ENCODE data around the gene FILIP1L.

FILIP1L gene

GRCh38 chr3:100042166-100042981, 71.9 kb downstream of the FILIP1L start:
- H3K27ac ChIP-seq (ENCODE audit: low read length): no peak overlapping the region
- no peaks in the 10 kb centered on the region for H3K36me3 ChIP-seq (ENCODE audit: insufficient read depth, low read length)
- no peak for DNase-seq
- no peak for ATAC-seq (ENCODE audit: insufficient read depth, low read depth)
- no peak overlapping the region for H3K4me3 ChIP-seq (ENCODE audit: low read depth in 1 of 2, low read length in 2 of 2)
- no peaks in the 10 kb centered on the region for H4K20me1 ChIP-seq (ENCODE audit: insufficient read depth, low read length)
- no peaks in the 10 kb centered on the region for H3K9me3 ChIP-seq (ENCODE audit: insufficient read depth, low read length, severe bottlenecking)
- H2AFZ ChIP-seq (ENCODE audit: low read depth, low read length): no peak overlapping the region
- H3K4me2 ChIP-seq (ENCODE audit: insufficient read depth, low read length): no peak overlapping the region
- H3K4me1 ChIP-seq (ENCODE audit: insufficient read depth, low read length): no peaks in the 10 kb centered on the region
- TF ChIP-seq, protein P1, sequence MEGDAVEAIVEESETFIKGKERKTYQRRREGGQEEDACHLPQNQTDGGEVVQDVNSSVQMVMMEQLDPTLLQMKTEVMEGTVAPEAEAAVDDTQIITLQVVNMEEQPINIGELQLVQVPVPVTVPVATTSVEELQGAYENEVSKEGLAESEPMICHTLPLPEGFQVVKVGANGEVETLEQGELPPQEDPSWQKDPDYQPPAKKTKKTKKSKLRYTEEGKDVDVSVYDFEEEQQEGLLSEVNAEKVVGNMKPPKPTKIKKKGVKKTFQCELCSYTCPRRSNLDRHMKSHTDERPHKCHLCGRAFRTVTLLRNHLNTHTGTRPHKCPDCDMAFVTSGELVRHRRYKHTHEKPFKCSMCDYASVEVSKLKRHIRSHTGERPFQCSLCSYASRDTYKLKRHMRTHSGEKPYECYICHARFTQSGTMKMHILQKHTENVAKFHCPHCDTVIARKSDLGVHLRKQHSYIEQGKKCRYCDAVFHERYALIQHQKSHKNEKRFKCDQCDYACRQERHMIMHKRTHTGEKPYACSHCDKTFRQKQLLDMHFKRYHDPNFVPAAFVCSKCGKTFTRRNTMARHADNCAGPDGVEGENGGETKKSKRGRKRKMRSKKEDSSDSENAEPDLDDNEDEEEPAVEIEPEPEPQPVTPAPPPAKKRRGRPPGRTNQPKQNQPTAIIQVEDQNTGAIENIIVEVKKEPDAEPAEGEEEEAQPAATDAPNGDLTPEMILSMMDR (IDR thresholded peaks at IDR 0.05; ENCODE audit: borderline replicate concordance, extremely low read depth, low read length, poor library complexity, severe bottlenecking): no peak
- no peak for TF ChIP-seq EZH2 (IDR thresholded peaks at IDR 0.05; ENCODE audit: borderline replicate concordance, low read depth, low read length, severe bottlenecking)
- no peaks in the 10 kb centered on the region for H3K79me2 ChIP-seq (ENCODE audit: insufficient read depth, low read length)
- H3K27me3 ChIP-seq (ENCODE audit: insufficient read depth, low read length, poor library complexity): no peaks in the 10 kb centered on the region
- no peak overlapping the region for H3K9ac ChIP-seq (ENCODE audit: low read depth, low read length)

GRCh38 chr3:100041328-100041749, 73.0 kb downstream of the FILIP1L start:
- ATAC-seq (ENCODE audit: insufficient read depth, low read depth) (no peak), DNase-seq (no peak)
- Histone ChIP-seq H3K4me3 (ENCODE audit: low read depth in 1 of 2, low read length in 2 of 2) (no peak overlapping the region), H3K27me3 (ENCODE audit: insufficient read depth, low read length, poor library complexity) (no peaks in the 10 kb centered on the region), H3K4me2 (ENCODE audit: insufficient read depth, low read length) (no peak overlapping the region), H4K20me1 (ENCODE audit: insufficient read depth, low read length) (no peaks in the 10 kb centered on the region), H3K27ac (ENCODE audit: low read length) (no peak overlapping the region), H3K79me2 (ENCODE audit: insufficient read depth, low read length) (no peaks in the 10 kb centered on the region), H2AFZ (ENCODE audit: low read depth, low read length) (no peak overlapping the region), H3K36me3 (ENCODE audit: insufficient read depth, low read length) (no peaks in the 10 kb centered on the region), H3K9me3 (ENCODE audit: insufficient read depth, low read length, severe bottlenecking) (no peaks in the 10 kb centered on the region), H3K4me1 (ENCODE audit: insufficient read depth, low read length) (no peaks in the 10 kb centered on the region), H3K9ac (ENCODE audit: low read depth, low read length) (no peak overlapping the region)
- TF ChIP-seq EZH2 (IDR thresholded peaks at IDR 0.05; ENCODE audit: borderline replicate concordance, low read depth, low read length, severe bottlenecking): no peak
- TF ChIP-seq, protein P1 (IDR thresholded peaks at IDR 0.05; ENCODE audit: borderline replicate concordance, extremely low read depth, low read length, poor library complexity, severe bottlenecking): no peak

- H3K9me3 ChIP-seq (ENCODE audit: insufficient read depth, low read length, severe bottlenecking): no peaks in the 10 kb centered on the region
- no peak overlapping the region for H3K27ac ChIP-seq (ENCODE audit: low read length)
- DNase-seq: no peak
- H4K20me1 ChIP-seq (ENCODE audit: insufficient read depth, low read length): no peaks in the 10 kb centered on the region
- no peaks in the 10 kb centered on the region for H3K27me3 ChIP-seq (ENCODE audit: insufficient read depth, low read length, poor library complexity)
- TF ChIP-seq EZH2 (IDR thresholded peaks at IDR 0.05; ENCODE audit: borderline replicate concordance, low read depth, low read length, severe bottlenecking): no peak
- TF ChIP-seq, protein P1 (IDR thresholded peaks at IDR 0.05; ENCODE audit: borderline replicate concordance, extremely low read depth, low read length, poor library complexity, severe bottlenecking): no peak
- H3K79me2 ChIP-seq (ENCODE audit: insufficient read depth, low read length): no peaks in the 10 kb centered on the region
- no peak overlapping the region for H2AFZ ChIP-seq (ENCODE audit: low read depth, low read length)
- ATAC-seq (ENCODE audit: insufficient read depth, low read depth): no peak
- H3K4me3 ChIP-seq (ENCODE audit: low read depth in 1 of 2, low read length in 2 of 2): no peak overlapping the region
- H3K4me2 ChIP-seq (ENCODE audit: insufficient read depth, low read length): no peak overlapping the region
- H3K36me3 ChIP-seq (ENCODE audit: insufficient read depth, low read length): no peaks in the 10 kb centered on the region
- no peak overlapping the region for H3K9ac ChIP-seq (ENCODE audit: low read depth, low read length)
- no peaks in the 10 kb centered on the region for H3K4me1 ChIP-seq (ENCODE audit: insufficient read depth, low read length)
Observed at GRCh38 chr3:100040451-100041225, 73.7 kb downstream of the FILIP1L start.
